Hepatic stellate cell (primary cell): ENCODE results near the gene HBE1.
"Not testable (repeated sequence)": the region's sequence is repeated elsewhere in the genome, so short reads cannot be mapped to it uniquely, and the experiment has no call there.

Experiments
- DNase-seq: peaks from one replicate; pipeline ENCODE4 v3.0.0; 2011; ENCODE audit warnings: low spot score

The HBE1 gene

DNA sequence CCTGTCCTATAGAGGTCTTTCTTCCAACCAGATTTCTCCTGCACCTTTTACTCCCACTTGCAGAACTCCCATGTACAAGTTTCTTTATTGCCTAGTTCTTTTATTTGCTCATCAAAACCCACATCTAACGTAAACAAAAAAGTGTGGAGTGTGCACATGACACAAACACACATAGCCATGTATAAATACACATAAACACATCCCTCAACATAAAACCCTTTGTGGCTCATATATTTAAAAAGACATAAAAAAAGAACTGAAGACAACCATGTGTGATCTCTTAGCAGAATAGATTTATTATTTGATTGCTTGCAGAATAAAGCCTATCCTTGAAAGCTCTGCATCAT, 16.9 kb downstream of the HBE1 start:
- no peak for DNase-seq

DNA sequence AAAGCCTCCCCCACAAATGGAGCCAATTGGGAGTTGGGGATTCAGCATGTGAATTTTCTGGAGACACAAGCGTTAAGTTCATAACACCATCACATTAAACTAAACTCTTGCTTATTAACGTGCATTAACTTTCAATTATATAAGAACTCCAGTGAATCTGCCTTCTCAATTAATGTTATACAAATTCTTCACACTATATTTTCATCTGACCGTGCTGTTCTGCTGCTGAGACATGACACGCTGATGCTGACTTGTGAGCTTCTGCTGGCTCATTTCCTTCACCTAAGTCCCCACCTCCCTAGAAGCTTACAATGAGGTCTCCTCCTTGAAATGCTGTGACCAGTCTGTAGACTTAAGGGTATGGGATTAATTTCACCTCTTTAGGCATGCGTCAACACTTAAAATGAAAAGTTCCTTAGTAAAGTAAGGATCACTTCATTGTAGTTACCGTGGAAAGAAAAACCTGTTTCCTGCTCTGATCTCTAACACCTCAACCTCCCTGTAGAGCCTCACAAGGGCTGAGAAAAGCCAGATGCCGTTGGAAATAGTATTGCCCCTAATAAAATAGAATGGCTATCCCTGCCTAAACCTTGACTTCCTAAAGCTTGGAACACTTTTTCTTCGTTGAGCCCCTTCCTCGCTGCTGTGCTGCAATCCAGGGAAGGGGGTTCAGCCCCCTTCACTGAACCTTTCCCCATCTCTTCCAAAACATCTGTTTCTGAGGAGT, 17.4 kb downstream of the HBE1 start:
- DNase-seq: no peak

DNA sequence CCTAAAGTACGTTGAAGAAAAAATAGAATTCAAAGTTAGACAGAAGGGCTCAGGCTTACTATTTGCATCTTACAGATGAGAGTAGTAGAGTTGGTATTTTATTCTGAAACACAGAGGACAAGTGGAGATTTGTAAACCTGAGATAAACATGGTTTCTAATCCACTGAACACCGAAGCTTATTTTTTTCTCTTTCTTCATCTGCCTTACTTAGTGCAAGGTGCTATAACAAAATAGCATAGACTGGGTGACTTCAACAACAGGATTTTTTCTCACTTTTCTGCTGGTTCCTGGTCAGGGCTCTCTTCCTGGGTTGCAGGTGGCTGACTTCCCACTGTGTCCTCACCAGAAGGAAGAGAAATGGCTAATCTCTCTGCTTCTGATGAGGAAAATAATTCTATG, 18.0 kb downstream of the HBE1 start:
- no peak for DNase-seq

DNA sequence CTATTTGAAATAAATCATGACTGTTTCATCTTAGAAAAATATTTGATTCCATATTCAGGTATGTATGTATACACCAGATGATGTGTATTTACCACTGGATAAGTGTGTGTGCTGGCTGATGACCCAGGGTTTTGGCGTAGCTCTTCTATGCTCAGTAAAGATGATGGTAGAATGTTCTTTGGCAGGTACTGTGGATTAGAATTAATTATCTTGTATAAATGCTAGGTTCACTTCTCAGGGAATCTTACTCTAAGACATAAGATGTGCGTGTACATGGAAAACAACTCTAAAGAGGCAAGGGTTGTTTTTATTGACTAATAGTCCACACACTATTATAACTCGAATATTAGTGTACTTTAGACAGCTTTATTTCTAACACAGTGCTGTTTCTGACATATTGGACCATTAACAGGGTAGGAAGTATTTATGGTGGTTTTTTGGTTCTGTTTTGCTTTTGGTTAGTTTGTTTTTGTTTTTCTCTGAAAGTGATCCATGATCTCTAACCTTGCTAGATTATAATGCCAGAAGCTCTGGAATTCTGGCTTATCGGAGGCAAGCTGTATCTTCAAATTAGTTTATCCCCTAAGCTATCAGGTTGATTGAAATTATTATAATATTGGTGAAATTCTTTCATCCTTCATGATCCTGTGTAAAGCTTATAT, 19.1 kb downstream of the HBE1 start:
- no peak for DNase-seq

DNA sequence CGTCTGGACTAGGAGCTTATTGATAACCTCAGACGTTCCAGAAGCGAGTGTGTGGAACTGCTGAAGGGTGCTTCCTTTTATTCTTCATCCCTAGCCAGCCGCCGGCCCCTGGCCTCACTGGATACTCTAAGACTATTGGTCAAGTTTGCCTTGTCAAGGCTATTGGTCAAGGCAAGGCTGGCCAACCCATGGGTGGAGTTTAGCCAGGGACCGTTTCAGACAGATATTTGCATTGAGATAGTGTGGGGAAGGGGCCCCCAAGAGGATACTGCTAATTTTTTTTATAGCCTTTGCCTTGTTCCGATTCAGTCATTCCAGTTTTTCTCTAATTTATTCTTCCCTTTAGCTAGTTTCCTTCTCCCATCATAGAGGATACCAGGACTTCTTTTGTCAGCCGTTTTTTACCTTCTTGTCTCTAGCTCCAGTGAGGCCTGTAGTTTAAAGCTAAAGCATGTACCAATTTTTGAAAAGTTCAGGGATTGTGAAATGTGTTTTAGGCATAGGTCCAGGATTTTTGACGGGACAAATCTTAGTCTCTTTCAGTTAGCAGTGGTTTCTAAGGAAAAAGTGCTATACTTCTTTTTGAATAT, 19.8 kb downstream of the HBE1 start, which contains the start of gene HBG1:
HBG1 (minus strand) TSS at position 51 of the 590 bp plus-strand sequence. CDS start 53 bp downstream, outside the sequence.
- not testable (repeated sequence) for DNase-seq

DNA sequence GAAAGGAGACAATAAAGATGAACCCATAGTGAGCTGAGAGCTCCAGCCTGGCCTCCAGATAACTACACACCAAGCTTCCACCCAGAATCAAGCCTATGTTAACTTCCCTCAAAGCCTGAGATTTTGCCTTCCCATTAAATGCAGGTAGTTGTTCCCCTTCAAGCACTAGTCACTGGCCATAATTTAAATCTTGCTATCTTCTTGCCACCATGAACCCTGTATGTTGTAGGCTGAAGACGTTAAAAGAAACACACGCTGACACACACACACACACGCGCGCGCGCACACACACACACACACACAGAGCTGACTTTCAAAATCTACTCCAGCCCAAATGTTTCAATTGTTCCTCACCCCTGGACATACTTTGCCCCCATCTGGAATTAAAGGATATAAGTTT, 21.2 kb downstream of the HBE1 start:
- not testable (repeated sequence) for DNase-seq

DNA sequence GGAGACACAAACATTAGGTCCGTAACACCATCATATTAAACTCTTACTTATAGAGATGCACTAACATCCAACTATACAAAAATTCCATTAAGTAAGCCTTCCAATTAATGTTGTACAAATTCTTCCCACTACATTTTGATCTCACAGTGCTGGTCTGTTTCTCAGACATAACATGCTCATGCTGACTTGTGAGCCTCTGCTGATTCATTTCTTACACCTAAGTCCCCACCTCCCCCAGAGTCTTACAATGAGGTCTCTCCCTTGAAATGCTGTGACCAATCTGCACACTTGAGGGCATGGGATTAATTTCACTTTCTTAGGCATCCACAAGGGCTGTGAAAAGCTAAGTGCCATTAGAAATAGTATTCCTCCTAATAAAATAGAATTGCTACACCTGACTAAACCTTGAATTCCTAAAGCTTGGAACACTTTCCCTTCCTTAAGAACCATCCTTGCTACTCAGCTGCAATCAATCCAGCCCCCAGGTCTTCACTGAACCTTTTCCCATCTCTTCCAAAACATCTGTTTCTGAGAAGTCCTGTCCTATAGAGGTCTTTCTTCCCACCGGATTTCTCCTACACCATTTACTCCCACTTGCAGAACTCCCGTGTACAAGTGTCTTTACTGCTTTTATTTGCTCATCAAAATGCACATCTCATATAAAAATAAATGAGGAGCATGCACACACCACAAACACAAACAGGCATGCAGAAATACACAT, 22.1 kb downstream of the HBE1 start:
- DNase-seq: no peak

DNA sequence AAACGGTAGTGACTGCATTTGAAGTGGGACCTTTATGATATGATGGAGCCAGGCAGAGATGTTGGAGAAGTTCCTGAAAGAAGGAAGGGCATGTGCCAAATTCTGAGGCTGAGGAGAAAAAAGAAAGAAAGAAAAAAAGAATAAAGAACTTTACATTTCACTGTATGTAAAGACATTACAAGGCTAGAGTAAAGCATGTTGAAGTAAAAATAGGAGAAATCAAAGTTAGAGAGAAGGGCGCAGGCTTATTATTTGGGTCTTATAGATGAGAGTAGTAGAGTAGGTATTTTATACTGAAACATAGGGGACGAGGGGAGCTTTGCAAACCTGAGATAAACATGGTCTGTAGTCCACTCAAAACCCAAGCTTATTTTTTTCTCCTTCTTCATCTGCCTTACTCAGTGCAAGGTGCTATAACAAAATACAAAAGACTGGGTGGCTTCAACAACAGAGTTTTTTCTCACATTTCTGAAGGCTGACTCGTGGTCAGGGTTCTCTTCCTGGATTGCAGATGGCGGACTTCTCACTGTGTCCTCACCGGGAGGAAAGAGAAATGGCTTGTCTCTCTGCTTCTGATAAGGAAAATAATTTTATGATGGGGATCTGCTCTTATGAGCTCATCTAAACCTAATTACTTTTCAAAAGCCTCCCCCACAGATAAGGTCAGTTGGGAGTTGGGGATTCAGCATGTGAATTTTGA, 22.8 kb downstream of the HBE1 start:
- DNase-seq: no peak

DNA sequence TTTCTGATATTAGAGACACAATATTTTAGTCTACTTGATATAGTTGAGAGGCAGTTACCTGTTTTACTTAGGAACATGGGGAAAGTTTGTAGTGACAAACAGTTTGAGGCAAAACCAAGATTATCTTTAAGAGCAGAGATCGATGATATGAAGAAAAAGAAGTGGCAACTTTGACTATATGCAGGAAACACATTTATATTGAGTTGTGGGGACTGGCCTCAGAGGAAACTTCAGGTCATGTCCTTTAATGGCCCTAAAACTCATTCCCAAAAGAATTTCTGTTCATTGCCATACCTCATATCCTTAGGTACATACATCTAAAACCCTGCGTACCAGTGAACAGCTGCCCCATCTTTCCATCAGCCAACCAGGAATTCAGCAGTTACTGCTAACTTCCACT, 24.6 kb downstream of the HBE1 start:
- no peak for DNase-seq

DNA sequence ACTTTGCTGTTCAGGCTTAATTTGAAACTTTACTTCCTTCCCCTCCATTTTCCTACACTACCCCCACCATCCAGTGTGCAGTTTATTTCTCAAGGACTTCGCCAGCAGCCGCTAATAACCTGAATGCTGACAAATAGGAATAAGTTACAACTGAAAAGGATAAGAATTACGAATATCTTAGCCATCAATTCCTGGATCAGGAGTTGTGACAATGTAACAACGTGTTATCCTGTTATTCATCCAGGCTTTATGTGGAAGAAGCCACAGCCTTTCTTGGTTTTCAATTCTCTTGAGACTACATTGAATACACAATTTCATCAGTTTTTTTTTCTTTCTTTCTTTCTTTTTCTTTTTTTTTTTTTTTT, 25.9 kb downstream of the HBE1 start:
- DNase-seq: no peak

DNA sequence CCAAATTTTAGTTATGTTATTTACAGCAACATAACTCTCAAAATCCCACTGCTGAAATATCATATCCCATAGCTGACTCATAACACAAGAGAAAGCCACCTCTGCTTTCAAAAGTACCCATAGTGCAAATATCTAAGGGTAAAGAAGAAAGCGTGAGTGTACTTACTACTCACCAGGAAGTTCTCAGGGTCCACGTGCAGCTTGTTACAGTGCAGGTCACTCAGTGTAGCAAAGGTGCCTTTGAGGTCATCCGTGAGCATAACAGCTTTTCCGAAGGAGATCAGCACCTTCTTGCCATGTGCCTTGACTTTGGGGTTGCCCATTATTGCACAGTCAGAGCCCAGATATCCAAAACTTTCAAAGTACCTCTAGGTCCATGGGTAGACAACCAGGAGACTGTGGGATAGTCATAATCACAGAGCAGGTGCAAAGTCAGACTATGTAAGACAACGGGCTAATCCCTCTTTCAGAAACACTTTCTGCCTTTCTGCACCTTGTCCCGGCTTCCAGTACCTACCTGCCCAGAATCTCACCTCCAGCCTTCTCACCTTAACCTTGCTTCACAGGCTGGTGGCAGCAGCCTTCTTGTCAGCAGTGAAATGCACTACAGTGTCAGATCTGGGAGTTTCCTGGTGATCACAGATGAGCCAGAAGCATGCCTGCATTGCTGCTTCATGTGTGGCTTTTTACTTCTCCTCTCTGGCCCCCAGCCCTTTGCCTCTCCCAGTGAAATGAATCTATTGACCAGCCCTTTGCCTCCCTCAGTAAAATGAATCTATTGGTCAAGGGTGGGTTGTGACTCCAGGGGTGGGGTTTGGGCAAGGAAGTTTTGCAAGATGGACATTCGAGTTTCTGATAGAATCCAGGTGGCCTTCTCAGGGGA, 26.6 kb downstream of the HBE1 start:
- no peak for DNase-seq

DNA sequence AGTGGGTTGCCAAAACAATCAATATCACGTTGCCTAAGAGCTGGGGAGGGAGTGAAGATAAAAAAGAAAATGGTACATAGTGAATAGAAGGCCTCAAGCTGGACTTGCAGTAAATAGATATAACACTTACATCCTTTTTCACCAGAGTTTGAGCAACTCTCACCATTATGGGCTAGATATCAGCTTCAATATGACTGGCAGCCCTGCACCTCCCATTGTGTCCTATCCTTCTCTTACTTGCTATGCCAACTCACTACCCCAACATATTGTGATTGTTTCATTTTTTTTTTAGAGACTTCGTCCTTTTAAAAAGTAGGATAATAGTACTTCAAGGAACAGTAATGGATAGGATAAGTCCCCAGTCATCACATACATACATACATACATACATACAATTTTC, 27.5 kb downstream of the HBE1 start:
- no peak for DNase-seq

DNA sequence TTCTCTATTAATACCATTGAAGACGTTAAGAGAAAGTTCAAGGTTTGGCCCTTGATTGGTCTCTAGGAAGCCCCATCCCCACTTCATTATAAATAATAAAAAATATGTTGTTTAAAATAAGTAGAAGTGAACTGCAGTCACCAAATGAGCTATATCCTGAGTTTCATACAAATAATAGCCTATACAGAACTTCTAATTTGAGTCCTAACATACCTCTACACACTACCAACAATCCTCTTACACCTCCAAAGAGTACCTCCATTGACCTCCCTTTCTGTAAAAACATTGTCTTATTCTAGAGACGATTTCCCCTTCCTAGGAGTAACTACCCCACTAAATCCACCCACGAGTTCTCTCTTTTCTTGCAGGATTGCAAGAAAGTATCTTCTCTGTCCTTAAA, 28.3 kb downstream of the HBE1 start:
- no peak for DNase-seq

DNA sequence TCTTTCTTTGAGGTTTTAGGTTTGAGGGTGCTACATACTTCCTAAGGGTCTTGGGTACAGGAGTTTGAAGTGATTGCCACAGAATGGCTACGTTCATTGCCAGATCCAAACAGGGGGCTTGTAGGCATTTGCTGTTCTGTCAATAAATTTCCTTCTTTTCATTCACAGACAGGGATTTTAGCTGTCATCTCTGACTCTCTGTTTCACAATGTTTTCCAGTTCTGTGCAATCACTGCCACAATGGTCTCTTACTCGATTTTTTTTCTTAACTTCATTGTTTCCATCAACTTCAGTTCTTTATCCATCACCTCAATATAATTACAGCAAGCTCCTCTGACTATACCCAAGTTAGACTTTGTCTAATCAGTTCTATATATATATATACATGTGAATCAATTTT, 29.3 kb downstream of the HBE1 start:
- no peak for DNase-seq

DNA sequence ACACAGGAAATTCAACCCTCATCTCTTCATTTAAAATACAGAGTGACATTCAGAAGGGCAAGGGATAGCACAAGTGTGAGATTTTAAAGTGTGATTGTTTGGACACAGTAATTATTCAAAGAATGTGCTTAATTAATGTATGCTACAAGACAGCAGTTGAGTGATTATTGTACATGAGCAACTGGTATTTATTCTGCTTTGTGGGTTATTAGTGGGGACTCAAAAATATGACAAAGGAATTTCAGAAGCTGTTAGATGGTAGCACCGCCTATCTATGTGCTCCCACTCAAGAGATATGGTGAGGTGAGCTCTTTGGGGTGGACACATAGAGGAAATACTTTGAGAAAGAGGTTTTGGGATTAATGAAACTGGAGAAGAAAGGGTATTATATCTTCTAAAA, 29.7 kb downstream of the HBE1 start:
- DNase-seq: no peak

DNA sequence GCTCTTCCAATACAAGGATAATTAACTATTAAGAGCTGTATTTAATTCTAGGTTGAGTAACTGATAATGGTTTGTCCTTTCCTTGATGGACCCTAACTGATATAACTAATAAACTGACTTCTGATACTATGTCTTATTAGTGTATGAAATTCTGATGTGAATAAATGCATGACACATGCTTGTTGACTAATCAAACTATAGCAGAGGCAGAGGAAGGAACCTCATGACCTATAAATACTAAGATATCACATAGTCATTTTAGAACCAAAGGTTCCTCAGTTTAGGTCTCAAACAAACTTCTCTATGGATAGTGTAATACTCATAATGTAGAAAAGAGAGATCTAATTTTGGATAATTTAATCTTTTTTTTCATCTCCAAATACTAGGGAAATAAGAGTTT, 30.7 kb downstream of the HBE1 start:
- DNase-seq: no peak

DNA sequence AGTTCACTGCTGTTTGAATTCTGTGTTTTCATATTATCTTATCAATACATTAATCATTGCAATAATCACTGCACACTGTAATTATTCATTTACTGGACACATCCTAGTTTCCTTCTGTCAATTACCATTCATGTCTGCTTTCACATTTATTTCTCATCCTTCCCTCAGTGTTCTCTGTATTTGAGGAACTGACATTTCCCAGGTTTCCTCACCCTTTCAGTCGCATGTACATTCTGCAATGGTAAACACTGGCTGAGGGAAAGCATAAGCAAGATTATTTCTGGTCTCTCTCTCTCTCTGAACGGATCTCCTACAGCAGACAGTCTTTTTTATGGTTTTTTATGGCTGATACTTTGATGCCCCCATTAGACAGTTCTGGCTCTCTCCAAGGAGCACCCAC, 31.3 kb downstream of the HBE1 start:
- no peak for DNase-seq

DNA sequence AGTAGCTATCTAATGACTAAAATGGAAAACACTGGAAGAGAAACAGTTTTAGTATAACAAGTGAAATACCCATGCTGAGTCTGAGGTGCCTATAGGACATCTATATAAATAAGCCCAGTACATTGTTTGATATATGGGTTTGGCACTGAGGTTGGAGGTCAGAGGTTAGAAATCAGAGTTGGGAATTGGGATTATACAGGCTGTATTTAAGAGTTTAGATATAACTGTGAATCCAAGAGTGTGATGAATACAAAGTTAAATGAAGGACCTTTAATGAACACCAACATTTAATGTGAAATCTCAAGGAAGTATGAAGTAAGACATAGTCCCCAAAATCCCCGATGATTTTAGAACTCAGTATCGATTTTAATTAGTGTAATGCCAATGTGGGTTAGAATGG, 32.3 kb downstream of the HBE1 start:
- DNase-seq: no peak

DNA sequence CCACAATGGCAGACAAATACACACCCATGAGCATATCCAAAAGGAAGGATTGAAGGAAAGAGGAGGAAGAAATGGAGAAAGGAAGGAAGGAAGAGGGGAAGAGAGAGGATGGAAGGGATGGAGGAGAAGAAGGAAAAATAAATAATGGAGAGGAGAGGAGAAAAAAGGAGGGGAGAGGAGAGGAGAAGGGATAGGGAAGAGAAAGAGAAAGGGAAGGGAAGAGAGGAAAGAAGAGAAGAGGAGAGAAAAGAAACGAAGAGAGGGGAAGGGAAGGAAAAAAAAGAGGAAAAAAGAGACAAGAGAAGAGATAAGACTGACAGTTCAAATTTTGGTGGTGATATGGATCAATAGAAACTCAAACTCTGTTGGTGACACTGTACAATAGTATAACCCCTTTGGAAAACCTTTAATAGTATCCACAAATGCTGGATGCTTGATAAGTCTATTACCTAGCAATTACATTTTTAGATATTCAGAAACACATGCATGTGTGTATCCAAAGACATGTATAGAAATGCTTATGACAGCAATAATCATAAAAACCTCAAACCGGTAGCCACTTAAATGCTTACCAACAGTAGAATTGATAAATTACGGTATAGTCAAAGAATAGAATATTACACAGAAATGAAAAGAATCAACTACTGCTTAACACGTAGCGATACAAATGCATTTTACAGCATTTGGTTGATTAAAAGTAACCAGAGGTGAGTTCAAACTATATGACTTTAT, 34.2 kb downstream of the HBE1 start:
- DNase-seq: no peak

DNA sequence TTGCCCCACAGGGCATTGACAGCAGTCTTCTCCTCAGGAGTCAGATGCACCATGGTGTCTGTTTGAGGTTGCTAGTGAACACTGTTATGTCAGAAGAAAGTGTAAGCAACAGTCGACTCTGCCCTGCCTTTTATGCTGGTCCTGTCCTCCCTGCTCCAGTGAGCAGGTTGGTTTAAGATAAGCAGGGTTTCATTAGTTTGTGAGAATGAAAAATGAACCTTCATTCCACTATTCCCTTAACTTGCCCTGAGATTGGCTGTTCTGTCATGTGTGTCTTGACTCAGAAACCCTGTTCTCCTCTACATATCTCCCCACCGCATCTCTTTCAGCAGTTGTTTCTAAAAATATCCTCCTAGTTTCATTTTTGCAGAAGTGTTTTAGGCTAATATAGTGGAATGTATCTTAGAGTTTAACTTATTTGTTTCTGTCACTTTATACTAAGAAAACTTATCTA, 35.3 kb downstream of the HBE1 start, which contains the start of gene HBD:
HBD (minus strand) TSS at position 103 of the 454 bp plus-strand sequence; CDS start at position 53, 50 bp downstream.
- peak; percentile 69 for DNase-seq
